NCI-H82 treated with DMSO at 0.1 percent for 48 hours (cell line): ENCODE results near the gene MYO1F.
A peak's percentile ranks its signal among the peaks of the same experiment; 100 is the strongest.
"Not testable (repeated sequence)": the region's sequence is repeated elsewhere in the genome, so short reads cannot be mapped to it uniquely, and the experiment has no call there.

Source experiments
- DNase-seq: peaks from one replicate; lab custom pipeline; 2025; ENCODE audit not compliant: unreplicated experiment; lab: John Stamatoyannopoulos, UW

The MYO1F gene

DNA sequence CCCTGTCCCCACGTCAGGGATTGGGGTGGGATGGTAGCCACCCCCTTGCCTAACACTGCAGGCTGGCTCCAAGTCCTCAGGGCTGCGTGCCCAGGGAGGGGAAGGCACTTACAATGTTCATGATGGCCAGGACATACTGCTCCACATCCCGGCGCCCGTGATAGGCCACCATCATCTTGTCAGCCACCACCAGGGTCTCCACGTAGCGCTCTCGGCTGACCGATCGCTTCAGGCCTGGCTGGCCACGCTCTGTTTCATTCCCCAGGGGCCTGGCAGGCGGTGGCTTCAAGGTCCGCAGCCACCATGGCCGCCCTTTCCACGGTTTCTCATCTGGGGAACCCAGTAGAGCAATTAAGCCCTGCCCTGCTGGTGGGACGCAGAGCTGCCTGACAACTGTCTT, 23.6 kb upstream of the MYO1F start:
- no peak for DNase-seq

GRCh38 chr19:8600064-8600463, 22.8 kb upstream of the MYO1F start:
- DNase-seq: no peak

DNA sequence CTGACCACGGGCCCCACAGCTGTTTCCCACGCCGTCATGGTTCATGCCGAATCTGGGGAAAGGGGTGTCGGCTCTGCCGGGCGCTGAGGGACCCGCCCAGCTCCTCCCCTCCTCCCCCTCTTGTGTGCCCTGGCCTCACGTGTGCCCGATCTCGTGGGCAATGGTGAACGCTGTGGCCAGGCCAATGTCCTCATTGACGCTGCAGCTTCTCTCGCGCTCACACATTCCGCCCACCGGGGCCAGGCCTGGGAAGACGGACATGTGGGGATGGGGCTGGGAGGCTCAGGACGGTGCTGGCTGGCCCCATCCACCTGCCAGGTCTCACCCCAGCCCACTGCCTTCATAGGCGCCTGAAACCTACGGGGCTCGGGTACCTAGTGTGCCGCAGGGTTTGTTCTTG, 18.9 kb upstream of the MYO1F start:
- DNase-seq: no peak

- no peak for DNase-seq
These were observed 18.4 kb upstream of the MYO1F start for GRCh38 chr19:8595651-8596050.

GRCh38 chr19:8593931-8594330, 16.7 kb upstream of the MYO1F start:
- no peak for DNase-seq

GRCh38 chr19:8592231-8593009, 15.2 kb upstream of the MYO1F start:
- no peak for DNase-seq

GRCh38 chr19:8589177-8589714, 12.0 kb upstream of the MYO1F start:
- DNase-seq: no peak

DNA sequence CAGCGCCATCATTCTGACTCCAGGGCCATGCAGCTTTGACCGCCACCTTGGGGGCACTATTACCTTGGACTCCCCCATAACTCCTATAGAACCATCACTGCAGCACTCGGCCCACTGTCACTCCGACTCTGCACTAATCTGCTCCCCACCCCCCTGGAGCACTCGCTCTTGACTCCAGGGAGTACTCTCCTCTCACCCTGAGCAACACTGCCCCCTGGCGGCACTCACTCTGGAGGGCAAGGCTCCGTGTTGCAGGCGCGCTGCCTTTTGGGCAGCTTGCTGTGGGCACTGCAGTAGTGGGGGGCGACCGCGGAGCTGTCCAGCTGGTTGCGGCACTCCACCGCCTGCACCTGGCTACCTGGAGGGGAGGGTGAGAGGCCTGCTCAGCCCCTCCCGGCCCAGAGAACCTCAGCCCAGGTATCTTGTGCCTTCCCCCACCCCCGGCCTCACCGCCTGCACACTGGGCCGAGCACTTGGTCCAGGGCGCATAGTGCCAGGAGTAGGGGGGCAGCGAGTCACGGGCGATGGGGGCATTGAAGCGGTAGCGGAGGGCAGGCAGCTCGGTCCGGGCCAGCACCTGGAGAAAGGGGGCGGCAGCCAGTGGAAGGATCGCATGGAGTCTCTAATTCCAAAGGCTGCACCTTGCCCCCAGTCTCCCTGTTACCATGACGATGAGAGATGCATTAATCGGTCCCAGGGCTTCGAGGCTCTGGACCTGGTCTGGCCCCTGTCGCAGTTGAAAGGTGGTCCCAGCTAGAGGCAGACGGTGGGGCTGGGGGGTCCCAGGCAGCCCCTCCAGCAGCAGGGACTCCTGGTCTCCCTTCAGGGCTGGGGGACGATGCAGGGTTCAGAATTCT, 8.9 kb upstream of the MYO1F start:
- DNase-seq: no peak

DNA sequence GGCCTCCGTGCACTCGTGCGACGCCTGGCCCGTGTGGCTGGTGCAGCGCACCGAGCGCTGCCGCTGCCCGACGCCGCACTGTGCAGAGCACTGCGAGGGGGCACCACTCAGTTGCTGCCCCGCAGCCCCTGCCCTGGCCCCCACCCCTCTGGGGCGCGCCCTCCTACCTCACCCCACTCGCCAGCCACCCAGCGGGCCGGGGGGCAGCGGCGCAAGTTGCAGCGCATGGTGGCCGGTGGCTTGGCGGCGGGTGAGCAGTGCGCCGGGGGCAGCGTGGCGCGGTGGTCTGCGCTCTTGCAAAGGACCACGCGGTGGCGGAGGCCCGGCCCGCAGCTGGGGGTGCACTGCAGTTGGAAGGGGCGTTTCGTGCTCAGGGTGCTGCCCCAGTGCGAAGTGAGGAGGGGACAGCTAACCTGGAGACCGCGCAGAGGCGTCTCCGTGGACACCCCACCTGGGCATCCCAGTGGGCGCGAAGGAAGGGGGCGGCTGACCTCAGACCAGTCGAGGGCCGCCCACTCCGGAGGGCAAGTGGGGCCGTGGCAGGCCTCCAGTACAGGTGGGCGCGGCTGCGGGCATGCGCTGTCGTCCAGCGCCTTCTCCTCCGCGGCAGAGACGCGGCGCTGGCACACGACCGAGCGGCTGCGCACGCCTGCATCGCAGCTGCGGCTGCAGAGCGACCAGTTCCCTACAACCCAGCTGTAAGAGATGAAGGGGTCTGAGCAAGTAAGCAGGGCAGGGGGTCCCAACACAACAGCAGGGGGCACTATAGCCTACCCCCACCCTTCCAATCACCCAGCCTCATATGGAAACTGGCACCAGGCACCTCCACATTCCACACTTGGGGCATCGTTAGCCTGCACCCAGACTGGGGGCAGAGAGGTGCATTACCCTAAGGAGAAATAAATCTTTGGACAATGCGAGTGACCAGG, 8.0 kb upstream of the MYO1F start:
- no peak for DNase-seq

DNA sequence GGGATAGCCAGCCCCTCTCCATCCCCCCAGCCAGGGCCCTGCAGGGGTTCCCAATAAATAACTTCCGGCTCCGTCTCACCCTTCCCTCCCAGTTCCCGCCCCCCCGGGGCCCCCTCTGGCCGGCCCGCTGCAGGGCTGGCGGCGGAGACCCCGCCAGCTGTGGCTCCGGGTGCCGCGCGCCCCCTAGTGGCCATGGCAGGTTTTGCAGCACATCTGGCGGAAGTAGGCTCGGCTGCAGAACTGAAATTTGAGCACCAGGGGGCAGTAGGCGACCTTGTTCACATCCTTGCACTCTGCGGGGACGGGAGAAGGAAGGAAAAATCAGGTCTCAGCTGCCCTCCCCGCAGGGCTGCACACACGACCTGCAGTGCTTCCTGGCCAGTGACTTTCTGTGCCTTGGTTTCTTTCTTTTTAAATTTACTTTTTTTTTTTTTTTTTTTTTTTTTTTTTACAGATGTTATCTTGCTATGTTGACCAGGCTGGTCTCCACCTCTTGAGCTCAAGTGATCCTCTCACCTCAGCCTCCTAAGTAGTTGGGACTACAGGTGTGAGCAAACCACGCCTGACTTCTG, 3.6 kb upstream of the MYO1F start:
- peak; percentile 3 for DNase-seq

GRCh38 chr19:8578642-8579265, 1.5 kb upstream of the MYO1F start:
- no peak for DNase-seq

GRCh38 chr19:8577741-8578140, 499 bp upstream of the MYO1F start:
- no peak for DNase-seq

DNA sequence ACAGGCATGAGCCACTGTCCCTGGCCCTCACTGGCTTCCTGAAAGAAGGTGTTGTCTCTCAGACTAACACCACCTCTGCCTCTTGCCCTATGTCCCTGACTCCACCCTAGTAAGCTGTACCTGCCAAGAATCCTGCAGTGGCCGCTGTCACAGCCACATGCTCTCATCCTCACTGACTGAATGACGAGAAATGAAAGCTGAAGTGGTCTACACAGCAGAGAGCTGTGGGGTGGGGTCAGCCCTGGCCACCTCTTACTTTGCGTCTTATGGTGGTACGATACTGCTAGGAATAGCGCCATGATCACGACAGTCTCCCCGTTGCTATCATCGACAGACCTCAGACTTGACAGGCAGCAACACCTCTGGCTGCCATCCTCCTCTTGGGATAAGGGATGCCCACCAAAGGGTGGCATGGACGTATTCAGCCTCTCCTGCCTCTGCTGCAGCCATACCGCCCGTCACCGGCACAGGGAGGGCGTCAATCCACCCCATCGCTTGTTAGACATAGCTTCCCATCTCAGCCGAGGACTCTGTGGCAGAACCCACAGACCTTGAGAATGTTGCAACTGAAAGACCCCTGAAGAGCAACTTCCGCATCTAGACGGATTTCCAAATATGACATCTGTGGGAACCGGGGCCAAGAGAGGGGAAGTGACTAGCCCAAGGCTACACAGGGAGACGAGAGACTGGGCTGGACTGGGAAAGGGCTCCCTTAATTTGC, 809 bp downstream of the MYO1F start:
- no peak for DNase-seq

DNA sequence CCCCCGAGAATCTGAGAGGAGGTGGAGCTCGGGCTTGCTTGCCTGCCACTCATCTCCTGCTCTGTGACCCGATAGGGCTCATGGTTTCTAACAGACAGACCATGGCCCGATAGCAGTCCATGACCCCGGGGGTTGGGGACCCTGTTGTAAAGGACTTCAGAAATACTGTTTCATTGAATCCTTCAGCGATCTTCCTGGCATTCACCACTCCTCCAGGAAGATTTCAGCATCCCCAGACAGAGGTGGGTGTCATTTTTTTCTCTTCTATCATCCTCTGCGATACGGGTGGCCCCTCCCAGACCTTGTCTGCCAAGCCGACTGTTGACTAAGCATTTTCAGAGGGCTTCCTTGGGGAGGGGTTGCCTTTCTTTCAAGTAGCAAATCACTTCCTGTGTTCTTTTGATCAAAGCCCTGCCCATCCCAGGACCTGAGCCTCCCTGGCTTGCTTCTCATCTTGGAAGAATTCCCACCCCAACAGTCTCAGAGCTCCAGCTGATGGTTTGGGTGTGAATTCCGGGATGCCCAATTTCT, 1.7 kb downstream of the MYO1F start:
- DNase-seq: no peak

GRCh38 chr19:8574619-8574922, 2.7 kb downstream of the MYO1F start:
- not testable (repeated sequence) for DNase-seq

- no peak for DNase-seq
These were observed 3.9 kb downstream of the MYO1F start for GRCh38 chr19:8573316-8573715.

DNA sequence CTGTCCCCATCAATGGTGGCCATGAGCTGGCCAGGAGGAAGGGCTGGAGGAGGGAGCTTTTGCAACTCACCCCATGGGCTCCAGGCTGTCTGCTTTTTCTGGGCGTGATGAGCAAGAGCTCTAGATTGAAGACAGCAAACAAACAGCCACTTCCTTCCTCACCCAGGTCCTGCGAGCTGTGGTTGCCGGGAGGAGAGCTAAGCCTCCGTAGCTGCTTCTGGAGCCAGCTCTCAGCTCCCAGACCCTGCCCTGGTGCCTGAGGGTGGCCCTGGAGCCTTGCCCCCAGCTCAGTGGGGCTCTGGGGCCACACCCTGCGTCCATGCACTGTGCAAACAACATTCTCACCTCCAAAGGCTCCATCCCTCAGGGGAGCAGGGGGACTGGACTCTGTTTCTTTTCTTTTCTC, 6.2 kb downstream of the MYO1F start:
- no peak for DNase-seq

DNA sequence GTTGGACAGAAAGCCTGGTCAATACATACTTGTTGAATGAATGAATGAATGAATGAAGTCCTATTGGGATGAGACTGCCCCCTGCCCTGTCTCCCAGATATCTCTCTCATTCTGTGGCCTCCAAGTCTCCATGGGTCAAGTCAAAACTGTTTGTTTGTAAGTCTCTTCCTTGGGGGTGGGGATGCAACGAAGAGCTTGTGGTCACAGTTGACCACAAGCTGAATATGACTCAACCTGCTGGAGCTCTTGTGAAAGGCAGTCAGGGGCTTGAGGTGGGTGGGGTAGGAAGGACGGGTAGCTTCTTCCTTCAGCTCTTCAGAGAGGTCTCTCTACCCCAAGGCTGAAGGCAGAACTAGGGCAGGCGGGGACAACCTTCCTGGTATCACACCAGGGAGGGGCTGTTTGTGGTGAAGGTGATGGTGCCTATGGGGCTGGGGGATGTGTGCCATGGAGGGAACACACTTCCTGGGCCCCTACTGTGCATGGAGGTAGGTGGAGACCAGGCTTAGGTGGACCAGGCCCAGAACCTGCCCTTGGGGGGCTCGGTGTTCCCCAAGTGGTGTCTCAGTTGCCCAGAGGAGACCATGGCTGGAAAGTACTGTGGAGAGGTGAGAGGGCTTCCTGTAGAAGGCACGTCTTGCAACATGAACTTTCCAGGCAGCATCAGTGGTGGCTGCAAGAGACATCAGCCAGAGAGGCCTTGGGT, 8.0 kb downstream of the MYO1F start:
- no peak for DNase-seq
